GM12865 (cell line): ENCODE data around the gene TAGLN3.

Experiments used
- DNase-seq: peaks from one replicate; pipeline ENCODE4 v3.0.0; 2010; ENCODE audit warnings: low read depth
- H3K4me3 ChIP-seq: 2 replicates; pipeline ENCODE4 v1.5.1; 2011; ENCODE audit warnings: mild to moderate bottlenecking, low read depth, low read length, control low read depth
- CTCF ChIP-seq: IDR thresholded peaks from 2 replicates; pipeline ENCODE4 v1.5.1; 2011; ENCODE audit warnings: low read length, control low read depth, low read depth, inconsistent platforms; ENCODE audit not compliant: insufficient read depth; ENCODE audit errors: missing control alignments

The TAGLN3 gene

GRCh38 chr3:111967068-111967467 is 31.7 kb upstream of the TAGLN3 start:
- TF ChIP-seq CTCF, result no peak
- H3K4me3 ChIP-seq, result no peak overlapping the region
- no peak for DNase-seq

GRCh38 chr3:111967651-111968274 is 31.0 kb upstream of the TAGLN3 start:
- no peak overlapping the region for H3K4me3 ChIP-seq
- TF ChIP-seq CTCF, result peak; percentile 86
- peak; percentile 82 for DNase-seq

- TF ChIP-seq CTCF, result no peak
- no peak overlapping the region for H3K4me3 ChIP-seq
- DNase-seq, result no peak
These were observed 30.2 kb upstream of the TAGLN3 start for GRCh38 chr3:111968319-111969054.

GRCh38 chr3:111970376-111970775 is 28.3 kb upstream of the TAGLN3 start:
- no peak for TF ChIP-seq CTCF
- H3K4me3 ChIP-seq, result no peak overlapping the region
- no peak for DNase-seq

GRCh38 chr3:111971533-111972130 is 27.1 kb upstream of the TAGLN3 start:
- no peak for DNase-seq
- TF ChIP-seq CTCF, result no peak
- H3K4me3 ChIP-seq, result no peak overlapping the region

- DNase-seq, result no peak
- TF ChIP-seq CTCF, result no peak
- no peak overlapping the region for H3K4me3 ChIP-seq
These were observed 25.8 kb upstream of the TAGLN3 start for GRCh38 chr3:111972891-111973290.
